HG03442 (cell line): ENCODE data around the gene FLT3LG.

Source experiments
- ATAC-seq: cut with Tn5 transposase; IDR thresholded peaks from one replicate; pipeline ENCODE4 v1.9.1; 2021; ENCODE audit warnings: mild to moderate bottlenecking, moderate library complexity; ENCODE audit not compliant: unreplicated experiment

FLT3LG gene

DNA sequence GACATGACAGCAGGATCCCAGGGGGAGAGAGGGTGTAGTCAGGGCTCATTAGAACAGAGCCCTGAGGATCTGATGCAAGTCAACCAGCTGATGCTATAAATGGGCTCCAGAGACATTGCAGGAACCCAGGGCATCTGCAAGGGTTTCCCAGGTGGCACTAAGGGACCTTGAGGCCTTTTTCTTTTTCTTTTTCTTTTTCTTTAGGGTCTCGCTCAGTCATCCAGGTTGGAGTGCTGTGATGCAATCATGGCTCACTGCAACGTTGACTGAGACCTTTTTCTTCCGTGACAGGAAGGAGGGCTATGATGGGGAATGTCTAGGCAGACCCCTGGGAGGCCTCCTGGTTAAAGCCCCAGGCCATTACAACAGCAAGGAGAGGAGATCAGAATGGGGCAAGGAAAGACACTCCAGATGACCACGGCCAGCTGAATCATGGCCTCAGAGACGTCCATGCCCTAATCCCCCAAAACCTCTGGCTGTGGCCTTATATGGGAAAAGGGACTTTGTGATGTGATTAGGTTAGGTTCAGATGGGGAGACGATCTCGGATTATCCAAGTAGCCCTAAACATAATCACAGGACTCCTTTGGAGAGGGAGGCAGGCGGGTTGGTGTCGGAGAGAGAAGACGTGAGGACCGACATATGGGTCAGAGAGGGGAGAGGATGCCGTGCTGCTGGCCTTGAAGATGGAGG, 33.9 kb downstream of the FLT3LG start:
- no peak for ATAC-seq

- ATAC-seq = no peak
Measured at GRCh38 chr19:49512970-49513745, 39.1 kb downstream of the FLT3LG start.

DNA sequence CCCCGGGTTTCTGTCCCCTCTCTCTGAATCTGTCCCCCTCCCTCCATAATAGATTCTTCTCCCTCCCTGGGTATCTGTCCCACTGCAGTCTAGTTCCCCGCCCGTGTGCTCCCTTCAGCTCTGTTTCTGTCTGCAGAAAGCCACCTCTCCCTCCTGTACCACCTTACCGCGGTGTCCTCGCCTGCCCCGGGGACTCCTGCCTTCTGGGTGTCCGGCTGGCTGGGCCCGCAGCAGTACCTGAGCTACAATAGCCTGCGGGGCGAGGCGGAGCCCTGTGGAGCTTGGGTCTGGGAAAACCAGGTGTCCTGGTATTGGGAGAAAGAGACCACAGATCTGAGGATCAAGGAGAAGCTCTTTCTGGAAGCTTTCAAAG, 39.7 kb downstream of the FLT3LG start:
- no peak for ATAC-seq

DNA sequence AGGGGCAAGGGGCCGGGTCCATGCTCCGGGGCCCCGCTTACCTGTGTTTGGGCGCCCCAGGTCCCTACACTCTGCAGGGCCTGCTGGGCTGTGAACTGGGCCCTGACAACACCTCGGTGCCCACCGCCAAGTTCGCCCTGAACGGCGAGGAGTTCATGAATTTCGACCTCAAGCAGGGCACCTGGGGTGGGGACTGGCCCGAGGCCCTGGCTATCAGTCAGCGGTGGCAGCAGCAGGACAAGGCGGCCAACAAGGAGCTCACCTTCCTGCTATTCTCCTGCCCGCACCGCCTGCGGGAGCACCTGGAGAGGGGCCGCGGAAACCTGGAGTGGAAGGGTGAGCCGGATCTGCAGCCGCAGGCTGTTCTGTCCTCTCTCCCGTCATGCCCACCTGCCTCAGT, 40.1 kb downstream of the FLT3LG start:
- no peak for ATAC-seq

DNA sequence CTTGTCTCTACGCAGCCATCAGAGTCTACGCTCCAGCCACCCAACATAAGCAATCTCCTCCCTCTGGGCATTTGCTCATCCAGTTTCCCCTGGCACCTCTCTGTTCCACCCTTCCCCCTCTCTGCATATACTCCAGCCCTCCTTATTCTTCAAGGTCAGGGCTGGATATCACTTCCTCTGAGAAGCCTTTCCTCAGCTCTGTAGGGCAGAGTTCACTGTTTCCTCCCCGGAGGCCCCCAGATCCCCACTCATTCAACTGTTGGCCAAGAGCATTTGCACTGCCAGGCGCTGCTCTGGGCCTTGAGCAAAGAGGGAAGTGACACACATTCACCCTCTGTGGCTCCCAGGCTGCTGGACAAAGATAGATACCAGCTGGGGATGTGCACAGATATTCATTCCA, 41.8 kb downstream of the FLT3LG start:
- no peak for ATAC-seq

DNA sequence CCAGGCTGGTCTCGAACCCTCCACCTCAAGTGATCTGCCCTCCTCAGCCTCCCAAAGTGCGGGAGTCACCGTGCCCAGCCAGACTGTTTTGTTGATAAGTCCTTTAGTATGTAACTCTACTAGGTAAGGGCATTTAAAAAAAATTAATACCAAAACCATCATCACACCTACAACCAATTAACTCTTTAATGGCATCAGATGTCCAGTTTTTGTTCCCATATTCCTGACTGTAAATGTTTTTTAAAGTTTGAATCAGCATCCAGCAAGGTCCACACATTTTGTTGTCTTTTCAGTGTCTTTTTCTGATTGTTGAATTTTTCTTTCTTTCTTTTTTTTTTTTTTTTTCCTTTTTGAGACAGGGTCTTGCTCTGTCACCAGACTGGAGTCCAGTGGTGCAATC, 44.0 kb downstream of the FLT3LG start:
- no peak for ATAC-seq

- no peak for ATAC-seq
Measured at GRCh38 chr19:49520705-49521319, 46.8 kb downstream of the FLT3LG start.

- no peak for ATAC-seq
Measured at GRCh38 chr19:49524812-49525455, 50.9 kb downstream of the FLT3LG start.

- no peak for ATAC-seq
Measured at GRCh38 chr19:49528211-49528771, 54.3 kb downstream of the FLT3LG start.

DNA sequence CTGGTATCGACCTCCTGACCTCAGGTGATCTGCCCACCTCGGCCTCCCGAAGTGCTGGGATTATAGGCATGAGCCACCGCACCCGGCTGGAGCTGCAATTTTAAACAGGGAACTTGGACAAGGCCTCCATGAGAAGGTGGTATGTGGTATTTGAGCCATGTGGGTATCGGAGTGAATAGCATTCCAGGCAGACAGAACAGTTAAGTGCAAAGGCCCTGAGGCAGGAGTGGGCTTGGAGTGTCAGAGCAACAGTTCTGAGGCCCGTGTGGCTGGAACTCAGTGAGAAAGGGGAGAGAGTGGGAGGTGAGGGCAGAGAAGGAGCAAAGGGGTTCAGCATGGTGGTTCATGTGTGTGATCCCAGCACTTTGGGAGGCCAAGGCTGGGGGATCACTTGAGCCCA, 56.7 kb downstream of the FLT3LG start:
- ATAC-seq = no peak

DNA sequence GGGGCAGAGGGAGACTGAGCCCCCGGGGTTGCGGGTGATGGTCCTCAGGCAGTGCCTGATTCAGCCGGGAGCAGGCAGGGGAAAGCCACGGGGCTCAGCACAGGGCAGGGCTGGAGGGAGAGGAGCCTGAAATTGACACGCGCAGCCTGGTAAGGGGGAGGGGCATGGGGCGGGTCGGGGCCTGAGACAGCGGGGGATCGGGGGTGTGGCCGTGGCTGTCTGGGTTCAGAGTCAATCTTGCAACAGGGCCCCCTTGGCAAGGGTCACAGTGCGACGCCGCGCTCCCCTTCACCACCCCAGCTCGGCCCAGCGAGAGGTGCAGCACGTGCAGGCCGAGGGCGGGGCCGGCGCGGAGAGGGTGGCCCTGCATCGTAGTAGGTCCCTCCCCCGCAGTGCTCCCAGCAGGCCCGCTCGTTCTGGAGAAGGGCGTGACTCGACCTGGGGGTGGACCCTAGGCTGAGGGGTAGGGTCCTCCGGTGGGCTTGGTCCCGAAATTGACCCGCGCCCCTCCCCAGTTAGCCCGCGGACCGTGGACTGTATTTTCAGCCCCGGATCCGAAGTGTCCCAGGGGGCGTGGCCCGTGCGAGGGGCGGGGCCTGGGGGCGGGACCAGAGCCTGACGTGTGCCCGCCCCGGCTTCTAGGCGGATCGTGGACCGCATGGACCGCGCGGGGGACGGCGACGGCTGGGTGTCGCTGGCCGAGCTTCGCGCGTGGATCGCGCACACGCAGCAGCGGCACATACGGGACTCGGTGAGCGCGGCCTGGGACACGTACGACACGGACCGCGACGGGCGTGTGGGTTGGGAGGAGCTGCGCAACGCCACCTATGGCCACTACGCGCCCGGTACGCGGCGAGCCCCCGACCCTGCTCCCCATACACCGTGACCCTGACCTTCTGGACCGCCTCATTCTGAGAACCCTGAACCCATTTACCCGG, 59.8 kb downstream of the FLT3LG start:
- peak; percentile 61 for ATAC-seq

GRCh38 chr19:49534632-49535385, 60.8 kb downstream of the FLT3LG start:
- no peak for ATAC-seq
